H9 (cell line): Measurements from ENCODE around the gene IFT57. TPM values are rescaled to one million over a fixed set of nuclear protein-coding genes. Genes with fewer than 3 reads are reported as not detected.

ENCODE experiments used
- DNase-seq: peaks from one replicate; pipeline ENCODE4 v3.0.0-alpha.2; 2017
- H2AFZ ChIP-seq: one replicate; pipeline ENCODE4 v1.6.1; 2013; ENCODE audit warnings: mild to moderate bottlenecking, low read length, control low read depth, moderate library complexity
- H2AK5ac ChIP-seq: 2 replicates; pipeline ENCODE4 v1.6.1; 2013; ENCODE audit warnings: low read length, control low read depth, mixed read lengths; ENCODE audit not compliant: insufficient read length
- H2BK120ac ChIP-seq: one replicate; pipeline ENCODE4 v1.6.1; 2013; ENCODE audit warnings: low read depth, mild to moderate bottlenecking, low read length, control low read depth, inconsistent platforms; ENCODE audit not compliant: poor library complexity, severe bottlenecking
- H2BK12ac ChIP-seq: 2 replicates; pipeline ENCODE4 v1.6.1; 2013; ENCODE audit warnings: low read length, control low read depth, mixed read lengths, low read depth; ENCODE audit not compliant: insufficient read length
- H2BK15ac ChIP-seq: 2 replicates; pipeline ENCODE4 v1.6.1; 2013; ENCODE audit warnings: low read depth, low read length, control low read depth
- H2BK20ac ChIP-seq: one replicate; pipeline ENCODE4 v1.6.1; 2013; ENCODE audit warnings: low read depth, mild to moderate bottlenecking, low read length, control low read depth, inconsistent platforms; ENCODE audit not compliant: poor library complexity, severe bottlenecking
- H2BK5ac ChIP-seq: 2 replicates; pipeline ENCODE4 v1.6.1; 2013; ENCODE audit warnings: low read length, control low read depth, mixed read lengths; ENCODE audit not compliant: insufficient read length
- H3K14ac ChIP-seq: 2 replicates; pipeline ENCODE4 v1.6.1; 2013; ENCODE audit warnings: low read length, control low read depth; ENCODE audit not compliant: insufficient read depth
- H3K18ac ChIP-seq: 2 replicates; pipeline ENCODE4 v1.6.1; 2013; ENCODE audit warnings: low read depth, mild to moderate bottlenecking, mixed read lengths, low read length, control low read depth; ENCODE audit not compliant: insufficient read length
- H3K23ac ChIP-seq: 2 replicates; pipeline ENCODE4 v1.6.1; 2013; ENCODE audit warnings: low read length, control low read depth, mixed read lengths, low read depth; ENCODE audit not compliant: insufficient read length
- H3K23me2 ChIP-seq: 2 replicates; pipeline ENCODE4 v1.6.1; 2013; ENCODE audit warnings: low read depth, mild to moderate bottlenecking, mixed read lengths, low read length, control low read depth; ENCODE audit not compliant: insufficient read length, poor library complexity, severe bottlenecking
- H3K27ac ChIP-seq: 2 replicates; pipeline ENCODE4 v1.5.1; 2013; ENCODE audit warnings: low read length, control low read depth, mixed read lengths, low read depth; ENCODE audit not compliant: insufficient read length
- H3K27me3 ChIP-seq: 2 replicates; pipeline ENCODE4 v1.6.1; 2013; ENCODE audit warnings: low read length, control low read depth, inconsistent platforms; ENCODE audit not compliant: insufficient read depth
- H3K4ac ChIP-seq: 2 replicates; pipeline ENCODE4 v1.6.1; 2013; ENCODE audit warnings: low read depth, mild to moderate bottlenecking, control low read depth, inconsistent platforms, low read length, moderate library complexity
- H3K4me1 ChIP-seq: 2 replicates; pipeline ENCODE4 v1.6.1; 2013; ENCODE audit warnings: low read length, control low read depth, inconsistent platforms; ENCODE audit not compliant: insufficient read depth
- H3K4me2 ChIP-seq: 2 replicates; pipeline ENCODE4 v1.6.1; 2013; ENCODE audit warnings: low read length, control low read depth, mixed read lengths; ENCODE audit not compliant: insufficient read length, insufficient read depth
- H3K56ac ChIP-seq: 2 replicates; pipeline ENCODE4 v1.6.1; 2013; ENCODE audit warnings: low read depth, mild to moderate bottlenecking, mixed read lengths, low read length, control low read depth; ENCODE audit not compliant: insufficient read length
- H3K79me1 ChIP-seq: 2 replicates; pipeline ENCODE4 v1.6.1; 2013; ENCODE audit warnings: low read depth, mild to moderate bottlenecking, moderate library complexity, low read length, control low read depth, inconsistent platforms; ENCODE audit not compliant: insufficient read depth, poor library complexity, severe bottlenecking
- H3K79me2 ChIP-seq: 2 replicates; pipeline ENCODE4 v1.6.1; 2013; ENCODE audit warnings: low read length, control low read depth, inconsistent platforms; ENCODE audit not compliant: insufficient read depth
- H3K9ac ChIP-seq: 2 replicates; pipeline ENCODE4 v1.6.1; 2013; ENCODE audit warnings: low read length, control low read depth, mixed read lengths; ENCODE audit not compliant: insufficient read length; ENCODE audit errors: extremely low read depth
- H3K9me3 ChIP-seq: one replicate; pipeline ENCODE4 v1.6.1; 2013; ENCODE audit warnings: low read depth, low read length, inconsistent platforms; ENCODE audit not compliant: control insufficient read depth
- H3T11ph ChIP-seq: one replicate; pipeline ENCODE4 v1.6.1; 2013; ENCODE audit warnings: mild to moderate bottlenecking, low read length, control low read depth, inconsistent platforms
- H4K20me1 ChIP-seq: one replicate; pipeline ENCODE4 v1.6.1; 2013; ENCODE audit not compliant: control insufficient read depth, insufficient read length, insufficient read depth
- H4K5ac ChIP-seq: 2 replicates; pipeline ENCODE4 v1.6.1; 2013; ENCODE audit warnings: low read depth, mild to moderate bottlenecking, mixed read lengths, low read length, control low read depth; ENCODE audit not compliant: insufficient read length
- H4K8ac ChIP-seq: replicated peaks from 2 replicates; pipeline ENCODE4 v1.6.1; 2013; ENCODE audit warnings: low read length, control low read depth, mixed read lengths, low read depth; ENCODE audit not compliant: insufficient read length
- H4K91ac ChIP-seq: 2 replicates; pipeline ENCODE4 v1.6.1; 2013; ENCODE audit warnings: low read depth, mild to moderate bottlenecking, moderate library complexity, mixed read lengths, low read length, control low read depth; ENCODE audit not compliant: insufficient read length
- H3K27ac Mint-ChIP-seq, 3 experiments: 2 replicates in 2 of 3; 3 replicates in 1 of 3; pipeline ENCODE4 v1.8.0; 2020 to 2021; ENCODE audit warnings: mixed read lengths in 3 of 3, mild to moderate bottlenecking in 1 of 3, moderate library complexity in 1 of 3
- H3K27me3 Mint-ChIP-seq: 2 replicates; pipeline ENCODE4 v1.8.0; 2021; ENCODE audit warnings: low read depth, mild to moderate bottlenecking, moderate library complexity, mixed read lengths
- H3K36me3 Mint-ChIP-seq, 3 experiments: 2 replicates in 2 of 3; 3 replicates in 1 of 3; pipeline ENCODE4 v1.8.0; 2020 to 2021; ENCODE audit warnings: low read depth in 3 of 3, mixed read lengths in 3 of 3; ENCODE audit not compliant: insufficient read depth in 1 of 3
- H3K4me1 Mint-ChIP-seq, 2 experiments: 2 replicates each; pipeline ENCODE4 v1.8.0; 2020; ENCODE audit warnings: mixed read lengths in 2 of 2
- H3K4me3 Mint-ChIP-seq, 2 experiments: 2 replicates in 1 of 2; 3 replicates in 1 of 2; pipeline ENCODE4 v1.8.0; 2020 to 2021; ENCODE audit warnings: mild to moderate bottlenecking in 2 of 2, mixed read lengths in 2 of 2, moderate library complexity in 1 of 2
- H3K9me3 Mint-ChIP-seq, 2 experiments: 2 replicates in 1 of 2; 3 replicates in 1 of 2; pipeline ENCODE4 v1.8.0; 2020; ENCODE audit warnings: mild to moderate bottlenecking in 2 of 2, mixed read lengths in 2 of 2, moderate library complexity in 1 of 2
- CTCF ChIP-seq: fragments of 200-600 bp; sonication (generic); conservative IDR thresholded peaks from 3 replicates; pipeline ENCODE4 v1.8.0; 2021; ENCODE audit warnings: antibody characterized with exemption, mild to moderate bottlenecking
- WGBS: extraction: QIAGEN DNeasy Blood & Tissue Kit; methylation state at CpG from one replicate; pipeline ENCODE4 v1.1.7; 2013; ENCODE audit warnings: missing lambda C conversion rate, low lambda C conversion rate, mixed read lengths; ENCODE audit not compliant: insufficient read length; ENCODE audit errors: extremely low coverage; 5-methylcytosine and 5-hydroxymethylcytosine counted together
- total RNA-seq: library from RNA; stranded (reverse); gene quantifications from 2 replicates; pipeline ENCODE4 v1.2.1, GENCODE V29; 2021

Gene IFT57
- total RNA-seq, 1 experiment from 2014 or later = 21.4 TPM

DNA sequence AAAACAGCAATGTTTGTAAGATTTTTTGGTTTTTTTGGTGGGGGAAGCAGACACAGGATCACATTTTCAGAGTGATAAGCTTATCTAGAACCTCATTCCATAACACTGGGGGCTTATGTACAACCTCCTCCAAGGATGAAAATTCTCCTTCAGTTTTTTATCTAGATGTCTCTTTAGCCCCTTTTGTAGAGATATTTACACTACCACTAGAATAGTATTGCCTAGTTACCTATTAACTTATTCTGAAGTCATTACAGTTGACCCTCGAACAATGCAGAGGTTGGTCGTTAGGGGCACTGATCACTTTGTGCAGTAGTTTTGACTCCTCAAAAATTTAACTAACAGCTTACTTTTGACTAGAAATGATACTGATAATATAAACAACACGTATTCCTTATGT, 32.8 kb downstream of the IFT57 start:
- no peak overlapping the region for H3K27ac Mint-ChIP-seq
- TF ChIP-seq CTCF = no peak
- Histone ChIP-seq H2AFZ (no peak overlapping the region), H3T11ph (no peak overlapping the region), H3K79me1 (no peaks in the 10 kb centered on the region), H3K56ac (no peak overlapping the region), H2BK15ac (no peak overlapping the region), H3K27me3 (no peaks in the 10 kb centered on the region), H3K23me2 (no peaks in the 10 kb centered on the region), H2BK12ac (no peak overlapping the region), H4K91ac (no peak overlapping the region), H3K4me2 (no peak overlapping the region), H3K23ac (no peak overlapping the region), H2BK5ac (no peak overlapping the region), H2BK20ac (no peak overlapping the region), H3K4me1 (no peaks in the 10 kb centered on the region), H3K4ac (no peak overlapping the region), H2BK120ac (no peak overlapping the region), H3K79me2 (no peaks in the 10 kb centered on the region), H3K14ac (no peak overlapping the region), H4K20me1 (no peaks in the 10 kb centered on the region), H3K9me3 (no peaks in the 10 kb centered on the region), H4K5ac (no peak overlapping the region), H3K9ac (no peak overlapping the region), H4K8ac (no peak overlapping the region), H3K18ac (no peak overlapping the region), H2AK5ac (no peak overlapping the region), H3K27ac (no peak overlapping the region)
- no peaks in the 10 kb centered on the region for H3K4me1 Mint-ChIP-seq
- peaks cover 0 to 11% (median 10%) of the 10 kb centered on the region in 3 experiments; a peak in 5 of 7 replicates for H3K36me3 Mint-ChIP-seq
- no peak overlapping the region for H3K4me3 Mint-ChIP-seq
- no CpG with 5 or more reads among the region's 3 CpGs for WGBS
- no peaks in the 10 kb centered on the region for H3K27me3 Mint-ChIP-seq
- H3K9me3 Mint-ChIP-seq = peaks cover 0 to 5% of the 10 kb centered on the region in 2 experiments; a peak in 3 of 5 replicates
- DNase-seq = no peak
